B cell (primary cell): Measurements from ENCODE around the gene TBXA2R.

Source experiments
- EZH2 ChIP-seq: IDR thresholded peaks from 2 replicates; pipeline ENCODE4 v1.6.1; 2012; ENCODE audit warnings: borderline replicate concordance, low read depth, mild to moderate bottlenecking, moderate library complexity, low read length; ENCODE audit not compliant: insufficient read depth, poor library complexity, severe bottlenecking
- TF ChIP-seq, protein P1 (sequence below): fragments of 200-600 bp; IDR thresholded peaks from one replicate; pipeline ENCODE4 v1.8.0; 2022; ENCODE audit warnings: antibody characterized with exemption, mild to moderate bottlenecking

DNA sequence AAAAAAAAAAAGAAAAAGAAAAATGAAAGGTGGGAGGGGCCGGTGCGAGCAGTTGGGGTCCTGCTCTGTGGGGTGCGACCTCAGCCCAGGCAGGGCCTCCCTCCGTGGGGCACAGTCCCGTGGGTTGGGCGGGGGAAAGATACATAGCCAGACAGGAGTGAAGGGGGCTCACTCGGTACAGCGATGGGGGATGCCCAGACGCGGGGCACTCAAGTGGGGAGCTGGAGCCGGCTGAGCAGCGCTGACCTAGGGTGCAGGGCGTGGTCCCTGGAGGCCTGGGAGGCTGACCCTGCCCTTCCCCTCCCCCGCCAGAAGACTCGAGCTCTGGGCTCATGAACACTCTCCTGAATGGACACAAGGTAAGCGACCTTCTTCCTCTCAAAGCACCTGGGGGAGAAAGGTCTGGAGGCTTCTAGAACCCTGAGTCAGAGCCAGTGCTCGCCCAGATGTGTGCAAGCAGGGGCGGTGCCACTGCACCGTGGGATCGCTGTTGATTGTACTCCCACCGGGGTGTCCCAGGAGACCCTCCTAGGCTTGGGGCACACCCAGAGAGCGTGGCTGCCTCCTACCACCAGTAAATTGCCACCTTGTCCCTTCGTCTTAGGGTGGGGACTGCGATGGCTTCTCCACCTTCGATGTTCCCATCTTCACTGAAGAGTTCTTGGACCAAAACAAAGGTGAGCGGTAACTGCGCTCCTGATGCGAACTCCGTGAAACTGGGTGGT, 30.6 kb downstream of the TBXA2R start:
- TF ChIP-seq, protein P1, sequence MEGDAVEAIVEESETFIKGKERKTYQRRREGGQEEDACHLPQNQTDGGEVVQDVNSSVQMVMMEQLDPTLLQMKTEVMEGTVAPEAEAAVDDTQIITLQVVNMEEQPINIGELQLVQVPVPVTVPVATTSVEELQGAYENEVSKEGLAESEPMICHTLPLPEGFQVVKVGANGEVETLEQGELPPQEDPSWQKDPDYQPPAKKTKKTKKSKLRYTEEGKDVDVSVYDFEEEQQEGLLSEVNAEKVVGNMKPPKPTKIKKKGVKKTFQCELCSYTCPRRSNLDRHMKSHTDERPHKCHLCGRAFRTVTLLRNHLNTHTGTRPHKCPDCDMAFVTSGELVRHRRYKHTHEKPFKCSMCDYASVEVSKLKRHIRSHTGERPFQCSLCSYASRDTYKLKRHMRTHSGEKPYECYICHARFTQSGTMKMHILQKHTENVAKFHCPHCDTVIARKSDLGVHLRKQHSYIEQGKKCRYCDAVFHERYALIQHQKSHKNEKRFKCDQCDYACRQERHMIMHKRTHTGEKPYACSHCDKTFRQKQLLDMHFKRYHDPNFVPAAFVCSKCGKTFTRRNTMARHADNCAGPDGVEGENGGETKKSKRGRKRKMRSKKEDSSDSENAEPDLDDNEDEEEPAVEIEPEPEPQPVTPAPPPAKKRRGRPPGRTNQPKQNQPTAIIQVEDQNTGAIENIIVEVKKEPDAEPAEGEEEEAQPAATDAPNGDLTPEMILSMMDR = no peak
- no peak for TF ChIP-seq EZH2
